ENCODE results near the gene USF2. TPM values are rescaled to one million over a fixed set of nuclear protein-coding genes. Genes with fewer than 3 reads are reported as not detected.
"Not testable (repeated sequence)": the region's sequence is repeated elsewhere in the genome, so short reads cannot be mapped to it uniquely, and the experiment has no call there.

Gene USF2, protein sequence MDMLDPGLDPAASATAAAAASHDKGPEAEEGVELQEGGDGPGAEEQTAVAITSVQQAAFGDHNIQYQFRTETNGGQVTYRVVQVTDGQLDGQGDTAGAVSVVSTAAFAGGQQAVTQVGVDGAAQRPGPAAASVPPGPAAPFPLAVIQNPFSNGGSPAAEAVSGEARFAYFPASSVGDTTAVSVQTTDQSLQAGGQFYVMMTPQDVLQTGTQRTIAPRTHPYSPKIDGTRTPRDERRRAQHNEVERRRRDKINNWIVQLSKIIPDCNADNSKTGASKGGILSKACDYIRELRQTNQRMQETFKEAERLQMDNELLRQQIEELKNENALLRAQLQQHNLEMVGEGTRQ
- 132 and 139 TPM in 2 replicates for total RNA-seq

DNA sequence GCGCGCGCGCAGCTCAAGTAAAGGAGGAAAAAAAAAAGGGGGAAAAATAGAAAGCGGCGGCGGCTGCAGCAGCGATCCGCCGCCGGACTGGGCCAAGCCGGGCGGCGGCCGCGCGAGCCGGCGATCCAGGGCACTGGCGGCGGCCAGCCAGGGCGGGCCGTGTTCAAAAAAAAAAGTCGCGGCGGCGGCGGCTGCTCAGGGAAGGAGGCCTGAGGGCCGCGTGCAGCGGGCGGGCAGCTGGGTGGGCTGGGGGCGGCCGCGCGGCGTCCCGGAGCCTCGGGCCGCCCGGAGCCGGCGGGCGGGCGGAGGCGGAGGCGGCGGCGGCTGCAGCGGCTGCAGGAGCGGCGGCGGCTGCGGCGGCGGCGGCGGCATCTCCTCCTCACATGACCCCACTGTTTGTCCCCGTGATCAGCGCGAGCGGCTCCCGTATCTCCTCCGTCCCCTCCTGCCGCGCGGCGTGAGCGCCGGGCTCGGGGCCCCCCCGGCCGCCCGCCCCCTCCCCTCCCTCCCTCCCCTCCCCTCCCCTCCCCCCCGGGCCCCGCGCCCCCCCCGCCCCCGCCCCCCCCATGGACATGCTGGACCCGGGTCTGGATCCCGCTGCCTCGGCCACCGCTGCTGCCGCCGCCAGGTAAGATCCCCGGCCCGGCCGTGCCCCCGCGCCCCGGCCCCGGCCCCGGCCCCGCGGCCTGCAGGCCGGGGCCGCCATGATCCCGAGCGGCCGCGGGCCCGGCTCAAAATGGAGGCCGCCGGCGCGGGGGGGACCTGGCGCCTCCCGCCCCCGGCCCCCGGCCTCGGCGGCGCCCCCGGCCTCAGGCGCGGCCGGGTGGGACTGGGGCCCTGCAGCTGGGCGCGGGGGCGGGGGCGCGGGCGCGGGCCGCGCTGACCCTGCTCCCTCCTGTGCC is at the start of gene USF2:
Gene USF2, plus strand, starts transcription at position 427 of the 902 bp plus-strand sequence. Its CDS starts 140 bp downstream, at position 567.
- intact Hi-C loops (cut with micrococcal nuclease) = loop anchor here (1.0 to 2.0 kb wide), 4 partner anchors 62 to 276 kb away; partner anchors contain the start of gene TMEM147

DNA sequence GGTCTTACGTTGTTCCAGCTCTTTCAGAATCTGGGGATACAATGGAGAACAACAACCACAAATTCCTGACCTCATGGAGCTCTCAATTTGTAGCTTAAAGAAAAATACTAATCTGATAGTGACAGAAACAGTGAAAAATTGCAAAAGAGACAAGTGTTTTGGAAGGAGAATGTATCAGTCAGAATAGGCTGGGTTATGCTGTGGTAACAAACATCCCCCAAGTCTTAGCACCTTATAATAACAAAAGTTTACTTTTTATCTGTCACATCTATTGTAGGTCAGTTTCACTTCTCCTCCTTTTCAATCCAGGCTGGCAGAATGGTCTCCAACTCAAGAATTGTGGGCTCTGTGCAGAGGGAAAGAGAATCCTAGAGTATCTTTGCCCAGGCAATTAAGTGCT is 49.8 kb upstream of the USF2 start:
- intact Hi-C loops (cut with micrococcal nuclease) = loop anchor here (10.0 kb wide), 1 partner anchor 154 kb away; no protein-coding TSS in a partner anchor

DNA sequence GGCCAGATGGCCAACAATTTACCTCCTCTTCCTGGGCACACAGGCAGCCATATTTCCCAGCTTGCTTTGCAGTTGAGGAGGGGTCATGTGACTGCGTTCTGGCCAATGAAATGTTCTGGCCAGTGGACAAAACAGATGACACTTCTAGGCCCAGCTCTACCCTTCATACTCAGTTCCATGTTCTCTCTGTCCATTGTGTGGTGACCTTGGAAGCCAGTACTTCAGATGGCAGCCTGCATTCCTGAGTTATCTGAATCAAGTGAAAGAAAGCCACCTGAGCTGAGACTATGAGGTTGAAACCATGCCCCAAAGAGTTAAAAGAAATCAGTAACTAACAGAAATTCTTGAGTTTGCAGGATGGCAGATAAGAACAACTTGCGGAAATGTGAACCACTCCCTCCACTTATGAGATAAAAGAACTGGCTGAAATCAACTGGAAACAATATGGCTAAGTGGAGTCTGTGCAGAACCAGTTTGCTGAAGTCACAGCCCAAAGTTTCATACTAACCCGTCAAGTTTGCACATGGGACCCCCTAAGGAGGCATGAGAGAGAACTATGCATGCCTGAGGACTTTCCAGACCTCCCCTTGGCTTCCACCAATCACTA is 48.3 kb upstream of the USF2 start:
- intact Hi-C loops (cut with micrococcal nuclease) = no loop called here

DNA sequence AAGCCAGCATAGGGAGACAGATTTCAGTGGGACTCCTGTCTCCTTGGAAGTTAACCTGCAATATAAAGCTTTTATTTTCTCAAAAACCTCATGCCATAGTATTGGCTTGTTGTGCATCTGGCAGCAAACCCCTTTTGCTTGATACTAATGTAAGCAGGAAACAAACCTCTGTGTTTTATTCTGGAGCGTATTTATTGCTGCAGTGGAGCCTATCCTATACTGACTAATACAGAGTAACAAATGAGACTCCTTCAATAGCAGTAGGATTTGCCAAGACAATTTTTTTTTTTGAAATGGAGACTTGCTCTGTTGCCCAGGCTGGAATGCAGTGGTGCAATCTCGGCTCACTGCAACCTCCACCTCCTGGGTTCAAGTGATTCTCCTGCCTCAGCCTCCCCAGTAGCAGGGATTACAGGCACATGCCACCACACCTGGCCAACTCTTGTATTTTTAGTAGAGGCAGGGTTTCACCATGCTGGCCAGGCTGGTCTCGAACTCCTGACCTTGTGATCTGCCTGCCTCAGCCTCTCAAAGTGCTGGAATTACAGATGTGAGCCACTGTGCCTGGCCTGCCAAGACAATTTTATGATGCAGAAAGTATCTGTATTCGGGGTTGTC is 47.7 kb upstream of the USF2 start:
- intact Hi-C loops (cut with micrococcal nuclease) = not testable (repeated sequence)

DNA sequence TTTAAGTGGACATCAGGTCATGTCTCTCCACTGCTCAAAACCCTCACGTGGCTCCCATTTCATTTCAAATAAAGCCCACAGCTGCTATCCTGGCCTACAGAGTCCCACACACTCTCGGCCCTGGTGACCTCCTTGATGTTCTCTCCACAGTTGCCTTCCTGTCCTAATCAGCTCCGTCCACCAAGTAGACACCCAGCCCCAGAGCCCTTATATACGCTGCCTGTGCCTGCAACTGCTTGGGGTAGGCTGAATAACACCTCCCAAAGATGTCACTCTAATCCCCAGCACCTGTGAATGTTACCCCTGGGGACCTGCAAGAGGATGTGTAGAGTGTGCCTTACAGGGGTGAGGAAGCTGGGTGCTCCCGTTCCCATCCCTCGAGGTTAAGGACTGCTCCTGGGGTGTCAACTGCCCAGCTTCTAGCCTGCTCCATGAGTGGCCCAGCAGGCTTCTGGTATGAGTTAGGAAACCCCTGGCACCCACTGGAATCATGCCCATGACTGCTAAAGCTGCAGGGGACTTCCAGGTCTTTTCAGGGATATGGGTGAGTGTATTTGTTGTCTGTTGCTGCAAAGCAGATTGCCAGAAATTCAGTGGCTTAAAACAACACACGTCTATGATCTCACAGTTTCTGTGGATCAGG is 46.3 kb upstream of the USF2 start:
- intact Hi-C loops (cut with micrococcal nuclease) = no loop called here

DNA sequence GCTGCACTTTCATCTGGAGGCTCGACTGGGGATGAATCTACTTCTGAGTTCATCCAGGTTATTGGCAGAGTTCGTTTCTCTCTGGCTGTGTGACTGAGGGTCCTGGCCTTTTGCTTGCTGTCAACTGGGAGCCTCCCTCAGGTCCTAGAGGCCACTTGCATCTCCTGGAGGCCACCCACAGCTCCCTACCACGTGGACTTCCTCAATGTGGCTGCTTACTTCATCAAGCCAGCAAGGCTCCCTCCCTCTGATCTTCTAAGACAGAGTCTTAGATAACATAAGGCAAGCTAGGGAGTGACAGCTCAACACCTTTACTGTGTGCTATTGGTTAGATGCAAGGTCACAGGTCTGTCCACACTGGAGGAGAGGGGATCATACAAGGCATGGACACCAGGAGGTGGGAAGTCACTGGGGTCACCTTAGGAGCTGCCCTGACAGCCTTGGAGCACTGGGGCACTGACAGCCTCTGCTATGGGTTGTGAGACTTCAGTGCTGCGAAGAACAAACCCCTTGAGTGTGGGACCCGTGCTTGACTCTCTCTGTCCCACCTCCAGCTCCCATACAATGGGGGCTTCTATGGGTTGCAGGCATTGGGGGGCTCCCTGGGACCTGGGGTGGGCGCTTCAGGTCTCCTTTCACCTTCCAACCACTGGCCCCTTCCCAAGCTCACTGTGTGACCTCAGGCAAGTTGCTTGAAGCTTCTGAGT is 45.5 kb upstream of the USF2 start:
- intact Hi-C loops (cut with micrococcal nuclease) = no loop called here

DNA sequence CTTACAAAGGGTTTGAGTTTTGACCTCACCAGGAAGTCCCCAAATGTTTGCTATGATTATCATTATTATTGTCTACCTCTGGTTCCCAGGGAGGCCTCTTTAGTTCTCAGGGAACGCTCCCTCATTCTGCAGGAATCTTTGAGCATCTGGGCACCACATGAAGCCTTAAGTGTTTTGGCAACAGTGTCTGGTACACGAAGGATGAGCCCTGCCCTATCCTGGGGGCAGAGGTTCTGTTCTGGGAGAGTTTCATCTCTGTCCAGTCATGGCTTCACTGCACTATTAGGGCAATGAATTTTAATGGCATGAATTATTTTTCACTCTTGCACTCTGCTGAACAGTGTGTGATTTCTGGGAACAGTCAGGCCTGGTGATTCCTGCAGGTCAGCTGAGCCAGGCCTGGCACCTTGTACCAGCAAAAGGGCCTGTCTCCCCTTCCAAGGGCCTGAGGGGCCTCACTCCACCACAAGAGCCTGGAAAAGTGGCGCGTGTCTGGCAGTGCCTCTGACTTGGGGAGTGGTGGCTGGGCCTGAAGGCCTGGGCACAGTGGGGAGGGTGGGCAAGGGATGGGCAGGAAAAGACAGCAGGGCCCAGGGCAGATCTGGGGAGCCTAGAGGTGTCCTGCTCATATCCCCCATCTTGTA is 44.8 kb upstream of the USF2 start:
- intact Hi-C loops (cut with micrococcal nuclease) = no loop called here

DNA sequence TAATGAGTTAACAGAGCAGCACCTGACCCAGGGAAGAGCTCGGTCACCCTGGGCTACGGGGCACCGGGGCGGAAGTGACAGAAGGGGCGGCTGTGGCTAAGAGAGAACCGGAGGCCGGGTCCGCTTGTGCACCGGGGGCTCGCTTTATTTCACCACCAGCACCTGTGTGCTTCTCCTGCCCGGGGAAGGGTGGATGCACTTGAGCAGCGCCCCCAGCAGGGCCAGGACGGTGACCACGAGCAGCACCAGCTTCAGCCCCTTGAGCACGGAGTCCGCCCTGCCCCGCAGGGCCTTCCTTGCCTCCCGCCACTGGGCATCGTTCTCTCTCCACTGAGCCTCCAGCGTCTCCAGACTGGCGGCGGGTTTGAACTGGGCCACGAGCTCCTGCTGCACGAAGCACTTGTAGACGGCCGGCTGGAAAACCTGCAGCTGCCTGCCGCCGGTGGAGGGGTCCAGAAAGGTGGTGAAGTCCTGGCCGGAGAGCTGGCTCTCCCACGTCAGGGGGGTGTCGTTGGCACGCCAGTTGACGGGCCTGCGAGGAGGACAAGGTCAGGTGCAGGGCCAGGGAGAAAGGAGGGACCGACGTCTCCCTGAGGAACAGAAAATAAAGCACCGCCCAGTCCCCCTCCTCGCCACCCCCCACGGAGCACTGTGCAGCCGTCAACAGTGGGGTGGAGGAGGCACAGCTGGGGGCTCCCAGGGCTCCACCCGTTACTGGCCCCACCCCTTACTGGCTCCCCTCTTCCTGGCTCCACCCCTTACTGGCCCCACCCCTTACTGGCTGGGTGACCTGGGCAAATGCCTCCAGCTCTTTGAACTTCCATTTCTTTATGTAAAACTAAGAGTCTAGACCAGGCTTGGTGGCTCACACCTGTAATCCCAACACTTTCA is 43.8 kb upstream of the USF2 start:
- intact Hi-C loops (cut with micrococcal nuclease) = no loop called here

DNA sequence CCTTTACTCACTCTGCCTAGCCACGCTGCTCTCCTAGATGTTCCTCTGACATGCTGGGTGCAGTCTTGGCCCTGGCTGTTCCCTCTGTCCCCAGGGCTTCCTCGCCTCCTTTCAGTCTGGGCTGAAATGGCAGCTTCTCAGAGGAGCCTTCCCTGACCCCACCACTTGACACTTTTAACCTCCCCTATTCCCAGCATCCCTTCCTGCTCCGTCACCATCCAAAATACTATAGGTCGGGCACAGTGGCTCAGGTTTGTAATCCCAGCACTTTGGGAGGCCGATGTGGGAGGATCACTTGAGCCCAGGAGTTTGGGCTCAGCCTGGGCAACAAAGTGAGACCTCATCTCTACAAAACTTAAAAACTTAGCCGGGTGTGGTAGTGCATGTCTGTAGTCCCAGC is 42.8 kb upstream of the USF2 start:
- intact Hi-C loops (cut with micrococcal nuclease) = no loop called here

DNA sequence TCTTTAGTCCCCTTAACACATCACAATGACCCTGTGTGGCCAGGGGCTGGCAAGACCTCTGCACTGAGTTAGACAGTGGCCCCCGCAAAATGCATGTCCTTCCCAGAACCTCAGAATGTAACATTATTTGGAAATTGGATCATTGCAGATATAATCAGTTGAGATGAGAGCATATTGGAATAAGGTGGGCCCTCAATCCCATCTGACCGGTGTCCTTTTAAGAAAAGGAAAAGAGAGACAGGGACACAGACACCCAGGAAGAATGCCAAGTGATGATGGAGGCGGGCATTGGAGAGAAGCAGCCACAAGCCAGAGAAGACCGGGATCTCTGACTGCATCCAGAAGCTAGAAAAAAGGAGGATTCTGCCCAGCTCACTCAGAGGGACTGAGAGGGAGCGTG is 42.0 kb upstream of the USF2 start:
- intact Hi-C loops (cut with micrococcal nuclease) = no loop called here

DNA sequence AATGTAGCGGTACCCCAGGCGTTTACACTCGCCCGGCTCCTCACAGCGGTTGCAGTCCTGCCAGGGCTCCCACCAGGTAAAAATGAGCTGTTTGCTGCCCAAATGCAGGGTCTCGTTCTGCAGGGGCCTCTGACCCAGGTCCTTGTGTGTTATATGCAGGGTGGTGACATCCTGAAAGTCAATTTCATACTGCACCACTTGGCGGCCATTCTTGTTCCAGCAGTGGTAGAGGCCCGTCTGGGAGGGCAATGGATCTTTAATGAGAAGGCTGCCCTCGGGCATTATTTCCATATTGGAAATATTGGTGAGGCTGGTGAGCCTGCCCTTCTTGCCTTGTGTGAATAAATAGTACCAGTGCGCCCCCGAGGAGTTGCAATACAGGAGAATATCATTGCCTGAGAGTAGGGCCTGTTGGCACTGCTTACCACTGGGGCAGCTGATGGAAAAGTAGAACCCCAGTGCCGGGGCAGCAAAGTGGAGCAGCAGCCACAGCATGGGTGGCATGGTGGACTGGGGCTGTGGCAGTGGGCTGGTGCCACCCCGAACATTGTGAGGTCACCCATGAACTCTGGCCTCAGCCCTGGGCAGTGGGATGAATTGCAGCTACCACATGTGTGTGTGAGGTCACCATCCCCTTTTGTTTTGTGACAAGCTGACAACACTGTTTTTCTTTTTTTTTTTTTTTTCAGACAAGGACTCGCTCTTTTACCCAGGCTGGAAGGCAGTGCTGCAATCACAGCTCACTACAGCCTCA is 40.4 kb upstream of the USF2 start, which contains the start of gene FAM187B:
Gene FAM187B, minus strand, starts transcription at position 563 of the 754 bp plus-strand sequence. Its CDS starts 59 bp downstream, at position 504.
- intact Hi-C loops (cut with micrococcal nuclease) = no loop called here

DNA sequence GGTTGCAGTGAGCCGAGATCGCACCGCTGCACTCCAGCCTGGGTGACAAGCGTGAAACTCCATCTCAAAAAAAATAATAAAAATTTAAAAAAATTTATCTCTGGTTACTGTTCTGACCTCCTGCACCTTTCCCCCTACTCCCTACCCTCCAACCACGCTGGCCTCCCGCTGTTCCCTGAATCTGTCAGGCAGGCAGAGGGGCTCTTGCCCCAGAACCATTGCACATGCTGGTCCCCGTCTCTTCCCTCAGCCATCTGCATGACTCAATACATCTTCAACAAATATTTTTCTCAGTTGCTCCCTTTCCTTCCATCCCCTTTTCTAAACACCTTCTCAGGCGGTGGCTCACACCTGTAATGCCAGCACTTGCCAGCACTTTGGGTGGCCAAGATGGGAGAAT is 39.2 kb upstream of the USF2 start:
- intact Hi-C loops (cut with micrococcal nuclease) = no loop called here

DNA sequence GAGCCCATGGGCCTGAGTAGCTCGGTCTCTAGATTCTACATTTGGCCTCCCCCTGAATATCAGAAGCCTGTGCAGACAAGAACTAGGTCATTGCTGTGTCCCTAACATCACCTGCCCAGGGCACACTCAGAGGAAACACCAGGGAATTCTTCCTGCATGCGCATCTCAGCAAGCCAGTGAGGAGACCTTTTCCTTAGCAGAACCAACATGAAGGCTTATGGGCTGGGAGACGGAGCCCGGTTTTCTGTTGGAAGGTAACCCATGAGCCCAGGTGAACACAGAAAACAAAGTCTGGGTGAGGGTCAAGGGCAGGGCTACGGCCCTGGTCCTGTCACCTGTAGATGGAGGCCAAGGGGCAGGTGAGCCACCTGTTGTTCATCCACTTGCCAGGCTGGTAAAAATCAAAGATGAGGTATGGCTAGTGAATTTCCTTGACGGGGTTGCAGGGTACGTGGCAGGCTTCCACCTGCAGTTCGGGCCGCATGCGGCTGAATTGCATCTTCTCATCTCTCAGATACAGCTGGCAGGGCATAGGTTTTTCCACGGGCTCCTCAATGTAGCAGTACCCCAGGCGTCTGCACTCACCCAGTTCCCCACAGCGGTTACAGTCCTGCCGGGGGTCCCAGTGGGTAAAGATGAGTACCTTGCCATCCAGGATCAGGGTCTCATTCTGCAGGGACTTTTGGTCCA is 36.7 kb upstream of the USF2 start:
- intact Hi-C loops (cut with micrococcal nuclease) = no loop called here

DNA sequence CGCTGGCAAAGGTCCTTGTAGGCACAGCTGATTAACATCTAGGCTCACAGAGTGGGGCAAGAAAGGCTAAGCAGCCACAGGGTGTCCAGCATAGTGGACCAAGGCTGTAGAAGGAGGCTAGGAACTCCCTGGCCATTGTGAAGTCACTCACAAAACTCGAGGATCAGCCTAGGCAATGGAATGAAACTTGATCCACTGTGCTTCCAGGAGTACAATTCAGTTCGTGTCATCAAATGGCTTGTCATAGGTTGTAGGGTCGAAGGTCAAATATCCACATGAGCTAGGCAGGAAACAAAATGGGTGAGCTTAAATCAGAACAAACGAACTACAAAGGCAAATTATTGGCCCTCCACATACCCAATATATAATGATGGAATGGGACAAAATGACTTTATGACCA is 35.9 kb upstream of the USF2 start:
- intact Hi-C loops (cut with micrococcal nuclease) = no loop called here

DNA sequence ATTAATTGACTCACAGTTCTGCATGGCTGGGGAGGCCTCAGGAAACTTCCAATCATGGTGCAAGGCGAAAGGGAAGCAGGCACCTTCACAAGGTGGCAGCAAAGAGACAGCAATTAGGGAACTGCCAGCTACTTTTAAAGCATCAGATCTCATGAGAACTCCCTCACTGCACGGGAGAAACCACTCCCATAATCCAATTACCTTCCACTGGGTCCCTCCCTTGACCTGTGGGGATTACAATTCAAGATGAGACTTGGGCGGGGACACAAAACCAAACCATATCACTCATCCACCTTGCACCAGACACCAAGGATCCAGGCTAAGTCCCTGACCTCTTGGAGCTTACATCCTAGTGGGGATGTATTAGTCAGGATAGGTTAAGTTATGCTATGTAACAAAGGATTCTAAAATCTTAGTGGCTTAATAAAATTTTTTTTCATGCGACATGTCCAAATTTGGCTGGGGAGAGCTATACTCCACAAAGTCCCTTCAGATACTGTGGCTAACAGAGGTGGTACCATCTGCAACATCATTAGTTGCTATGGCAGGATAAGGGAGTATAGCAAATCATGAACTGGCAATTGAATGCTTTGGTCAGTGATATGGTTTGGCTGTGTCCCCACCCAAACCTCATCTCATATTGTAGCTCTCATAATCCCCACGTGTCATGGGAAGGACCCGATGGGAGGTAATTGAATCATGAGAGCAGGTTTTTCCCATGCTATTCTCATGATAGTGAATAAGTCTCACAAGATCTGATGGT is 31.9 kb upstream of the USF2 start:
- intact Hi-C loops (cut with micrococcal nuclease) = no loop called here

DNA sequence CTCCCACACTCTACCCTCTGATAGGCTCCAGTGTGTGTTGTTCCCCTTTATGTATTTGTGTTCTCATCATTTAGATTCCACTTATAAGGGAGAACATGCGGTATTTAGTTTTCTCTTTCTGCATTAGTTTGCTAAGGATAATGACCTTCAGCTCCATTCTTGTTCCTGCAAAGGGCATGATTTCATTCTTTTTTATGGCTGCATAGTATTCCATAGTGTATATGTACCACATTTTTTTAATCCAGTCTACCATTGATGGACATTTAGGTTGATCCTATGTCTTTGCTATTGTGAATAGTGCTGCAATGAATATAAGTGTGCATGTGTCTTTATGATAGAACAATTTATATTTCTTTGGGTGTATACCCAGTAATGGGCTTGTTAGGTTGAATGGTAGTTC is 29.2 kb upstream of the USF2 start:
- intact Hi-C loops (cut with micrococcal nuclease) = not testable (repeated sequence)

Measured in T-helper 2 cell treated with Interferon-gamma antibody and Interleukin-4, amounts not matched to agents 100 ng/mL and 5 ng/mL, for 36 hours (primary cell).